HUDEP-2 (cell line): Measurements from ENCODE around the gene ACP4.
"Not testable (repeated sequence)": the region's sequence is repeated elsewhere in the genome, so short reads cannot be mapped to it uniquely, and the experiment has no call there.

Experiments used
- DNase-seq, 76 experiments: peaks; one replicate each; lab custom pipeline; 2025; ENCODE audit not compliant: unreplicated experiment in 76 of 76; lab: John Stamatoyannopoulos, UW

The ACP4 gene

GRCh38 chr19:50796634-50797428 lies 6.6 kb downstream of the ACP4 start:
- peak in 1 of 76 experiments; percentile 16 for DNase-seq

GRCh38 chr19:50797429-50797780 lies 7.2 kb downstream of the ACP4 start:
- no peak for DNase-seq

DNA sequence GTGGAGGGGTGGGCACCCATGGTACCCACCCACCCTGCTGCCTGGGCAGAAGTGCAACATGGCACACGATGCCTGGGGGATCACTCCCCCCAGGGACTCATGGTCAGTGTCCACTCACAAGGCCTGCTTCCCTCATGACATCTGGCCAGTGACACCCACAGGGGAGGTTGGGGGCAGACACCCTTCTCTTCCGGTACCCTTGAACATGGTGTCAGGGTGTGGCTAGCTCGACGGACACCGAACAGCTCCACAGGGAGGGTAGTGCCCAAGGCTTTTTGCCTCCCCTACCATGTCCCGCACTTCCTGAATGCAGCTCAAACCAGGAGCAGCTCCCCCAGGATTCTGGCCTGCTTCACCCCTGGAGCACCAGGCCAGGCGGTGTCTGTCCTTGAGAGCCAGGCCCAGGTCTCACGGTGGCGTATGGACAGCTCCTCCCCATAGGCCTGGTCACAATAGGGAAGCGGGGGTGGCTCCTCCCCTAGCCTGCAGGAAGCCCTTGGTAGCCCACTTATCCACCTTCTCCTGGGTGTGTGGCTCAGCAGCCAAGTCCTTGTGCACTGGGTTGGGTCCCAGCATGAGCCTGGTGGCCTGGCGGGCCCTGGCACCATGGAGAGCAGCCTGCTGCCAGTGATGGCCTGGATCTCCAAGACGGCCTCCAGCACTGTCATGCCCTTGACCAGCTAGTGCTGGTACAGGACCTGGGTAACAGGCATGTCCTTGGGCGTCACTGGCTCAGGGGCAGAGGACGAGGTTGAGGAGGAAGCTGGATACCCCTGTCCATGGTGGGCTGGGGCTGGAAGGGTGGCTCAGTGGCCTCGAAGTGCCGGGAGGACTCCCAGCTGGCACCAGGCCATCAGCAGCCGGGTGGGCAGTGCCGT lies 7.8 kb downstream of the ACP4 start:
- DNase-seq = no peak

DNA sequence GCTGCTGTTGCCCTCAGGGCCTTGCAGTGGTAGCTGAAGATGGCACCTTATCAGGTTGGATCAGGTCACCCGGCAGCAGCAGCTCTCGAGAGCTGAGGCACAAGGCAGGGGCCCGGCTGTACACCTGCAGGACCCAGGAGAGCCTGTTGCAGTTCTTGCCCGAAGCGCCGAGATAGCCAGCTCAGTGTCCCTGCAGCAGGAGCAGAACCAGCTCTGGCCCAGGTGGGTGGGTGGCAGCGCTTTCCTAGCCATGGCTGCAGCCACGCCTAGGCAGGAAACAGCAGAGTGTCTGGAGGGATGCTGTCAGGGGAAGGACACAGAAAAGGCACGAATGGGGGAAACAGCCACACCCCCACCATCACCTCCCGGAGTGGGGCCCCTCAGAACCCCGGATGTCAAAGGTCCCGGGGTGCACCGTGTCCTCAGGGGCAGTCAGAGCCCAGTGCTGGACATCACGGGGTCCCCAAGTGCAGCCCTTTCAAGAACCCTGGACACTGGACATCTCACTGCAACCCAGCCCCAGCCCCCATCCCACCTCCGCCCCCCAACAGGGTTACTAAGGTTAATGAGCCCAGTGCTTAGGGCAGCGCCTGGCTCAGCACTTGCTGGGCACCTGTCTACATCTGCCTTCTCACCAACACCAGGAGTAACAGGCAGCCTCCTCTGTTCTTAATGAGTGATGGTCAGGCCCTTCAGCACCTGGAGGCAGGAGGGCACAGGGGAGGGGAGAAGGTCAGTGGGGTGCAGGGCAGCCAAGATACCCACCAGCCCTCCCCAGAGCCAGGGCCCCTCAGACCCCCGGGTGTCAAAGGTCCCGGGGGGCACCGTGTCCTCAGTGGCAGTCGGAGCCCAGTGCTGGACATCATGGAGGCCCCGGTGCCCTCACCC lies 8.7 kb downstream of the ACP4 start:
- peak in 1 of 76 experiments; percentile 14 for DNase-seq

- DNase-seq = no peak
Measured at GRCh38 chr19:50799547-50799851, 9.3 kb downstream of the ACP4 start.

GRCh38 chr19:50801107-50801506 lies 10.9 kb downstream of the ACP4 start:
- no peak for DNase-seq

DNA sequence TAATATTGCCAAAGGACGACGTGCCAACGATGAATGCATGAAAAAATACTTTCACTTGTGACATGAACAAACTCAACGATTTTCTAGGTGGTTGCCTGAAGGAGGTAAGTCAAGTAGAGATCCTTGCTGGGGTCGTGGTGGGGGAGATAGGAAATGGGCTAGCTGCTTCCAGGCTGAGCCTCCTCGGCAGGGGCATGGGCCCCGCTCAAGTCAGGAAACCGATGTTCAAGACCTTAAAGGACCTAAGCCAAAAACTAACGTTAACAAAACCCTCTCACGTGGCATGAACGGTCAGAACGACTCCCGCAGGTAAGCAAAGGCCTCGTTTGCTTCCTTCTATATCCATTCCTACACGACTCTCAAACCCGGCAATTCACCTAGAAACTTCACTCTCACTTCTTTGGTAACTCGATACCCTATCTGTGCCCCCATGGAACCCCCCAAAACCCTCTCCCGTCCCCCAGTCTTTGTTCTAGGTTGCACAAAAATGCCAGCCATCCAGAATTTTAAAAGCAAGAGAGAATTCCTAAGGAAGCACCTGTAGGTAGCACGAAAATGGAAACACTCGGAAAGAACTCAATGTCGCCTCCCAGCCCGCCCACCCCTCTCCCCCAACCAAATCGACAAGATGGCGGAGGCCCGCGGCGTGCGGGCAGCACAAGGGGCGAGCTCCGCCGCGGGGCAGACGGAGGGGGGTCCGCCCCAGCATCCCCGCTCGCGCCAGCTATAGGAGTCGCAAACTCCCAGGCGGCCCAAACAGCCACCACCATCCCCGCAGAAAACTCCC lies 13.6 kb downstream of the ACP4 start:
- peak in 31 of 76 experiments; percentile 17 to 72 (median 51) for DNase-seq

- DNase-seq = peak; percentile 95 to 100 (median 100)
Measured at GRCh38 chr19:50804420-50805272, 14.4 kb downstream of the ACP4 start.

- DNase-seq = no peak
Measured at GRCh38 chr19:50808856-50809255, 18.6 kb downstream of the ACP4 start.

DNA sequence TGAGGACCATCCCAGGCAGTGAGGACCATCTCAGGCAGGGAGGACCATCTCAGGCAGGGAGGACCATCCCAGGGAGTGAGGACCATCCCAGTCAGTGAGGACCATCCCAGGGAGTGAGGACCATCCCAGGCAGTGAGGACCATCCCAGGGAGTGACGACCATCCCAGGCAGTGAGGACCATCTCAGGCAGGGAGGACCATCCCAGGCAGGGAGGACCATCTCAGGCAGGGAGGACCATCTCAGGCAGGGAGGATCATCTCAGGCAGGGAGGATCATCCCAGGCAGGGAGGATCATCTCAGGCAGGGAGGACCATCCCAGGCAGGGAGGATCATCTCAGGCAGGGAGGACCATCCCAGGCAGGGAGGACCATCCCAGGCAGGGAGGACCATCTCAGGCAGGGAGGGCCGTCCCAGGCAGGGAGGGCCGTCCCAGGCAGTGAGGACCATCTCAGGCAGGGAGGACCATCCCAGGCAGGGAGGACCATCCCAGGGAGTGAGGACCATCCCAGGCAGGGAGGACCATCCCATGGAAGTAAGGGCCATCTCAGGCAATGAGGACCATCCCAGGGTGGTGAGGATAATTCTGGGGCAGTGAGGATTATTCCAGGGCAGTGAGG lies 21.5 kb downstream of the ACP4 start:
- not testable (repeated sequence) for DNase-seq

- DNase-seq = no peak
Measured at GRCh38 chr19:50812474-50812873, 22.3 kb downstream of the ACP4 start.

DNA sequence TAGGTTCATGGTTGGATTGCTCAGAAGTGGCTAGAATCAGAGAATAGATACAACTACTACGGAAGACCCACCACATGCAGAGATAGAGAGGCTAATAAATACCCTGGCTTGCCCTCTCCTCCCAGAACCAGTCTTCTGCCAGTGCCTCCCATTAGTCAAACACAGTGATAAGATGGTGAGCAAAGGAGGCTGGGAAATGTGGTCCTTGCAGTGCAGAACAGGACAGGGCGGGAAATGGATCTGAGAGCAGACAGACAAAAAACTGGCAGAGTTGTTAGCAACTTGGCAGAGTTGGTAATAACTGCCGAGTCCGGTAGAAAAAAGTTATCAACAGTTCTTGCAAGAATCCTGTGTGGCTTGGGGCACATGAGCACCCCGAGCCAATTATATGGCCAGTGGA lies 24.7 kb downstream of the ACP4 start:
- peak in 1 of 76 experiments; percentile 25 for DNase-seq

GRCh38 chr19:50815439-50815838 lies 25.2 kb downstream of the ACP4 start:
- no peak for DNase-seq

GRCh38 chr19:50817941-50818858 lies 28.0 kb downstream of the ACP4 start:
- peak in 73 of 76 experiments; percentile 22 to 98 (median 88) for DNase-seq

- DNase-seq = no peak
Measured at GRCh38 chr19:50818859-50819472, 28.8 kb downstream of the ACP4 start.

GRCh38 chr19:50819636-50820035 lies 29.4 kb downstream of the ACP4 start:
- DNase-seq = no peak

- peak in 21 of 76 experiments; percentile 9 to 47 (median 27) for DNase-seq
Measured at GRCh38 chr19:50820086-50820485, 29.9 kb downstream of the ACP4 start.
